GM19351 (cell line): ENCODE measurements around the gene SELENBP1.

ENCODE experiments used
- ATAC-seq: cut with Tn5 transposase; IDR thresholded peaks from one replicate; pipeline ENCODE4 v1.9.1; 2021; ENCODE audit warnings: mild to moderate bottlenecking, moderate library complexity; ENCODE audit not compliant: unreplicated experiment

The SELENBP1 gene

GRCh38 chr1:151346082-151346768 is 26.3 kb downstream of the SELENBP1 start:
- no peak for ATAC-seq

GRCh38 chr1:151344291-151344690 is 28.2 kb downstream of the SELENBP1 start:
- no peak for ATAC-seq

GRCh38 chr1:151343587-151343986 is 28.9 kb downstream of the SELENBP1 start:
- no peak for ATAC-seq

- no peak for ATAC-seq
Measured at GRCh38 chr1:151342569-151342968, 29.9 kb downstream of the SELENBP1 start.

- ATAC-seq = no peak
Measured at GRCh38 chr1:151342021-151342420, 30.5 kb downstream of the SELENBP1 start.

- peak; percentile 57 for ATAC-seq
Measured at GRCh38 chr1:151340870-151341754, 31.4 kb downstream of the SELENBP1 start.

GRCh38 chr1:151336556-151336955 is 35.9 kb downstream of the SELENBP1 start:
- ATAC-seq = no peak

GRCh38 chr1:151334822-151335221 is 37.7 kb downstream of the SELENBP1 start:
- ATAC-seq = no peak

GRCh38 chr1:151327903-151328674 is 44.4 kb downstream of the SELENBP1 start:
- no peak for ATAC-seq

GRCh38 chr1:151327223-151327902 is 45.1 kb downstream of the SELENBP1 start, which contains the start of gene PI4KB:
PI4KB (minus strand) TSS chr1:151327416; CDS start chr1:151316481, 10,935 bp downstream.
- ATAC-seq = peak; percentile 79

- peak; percentile 66 for ATAC-seq
Measured at GRCh38 chr1:151326619-151327222, 45.8 kb downstream of the SELENBP1 start.

- no peak for ATAC-seq
Measured at GRCh38 chr1:151325646-151326429, 46.7 kb downstream of the SELENBP1 start.

- no peak for ATAC-seq
Measured at GRCh38 chr1:151325231-151325630, 47.3 kb downstream of the SELENBP1 start.

GRCh38 chr1:151324390-151324930 is 48.0 kb downstream of the SELENBP1 start:
- ATAC-seq = no peak

GRCh38 chr1:151318975-151319374 is 53.5 kb downstream of the SELENBP1 start:
- no peak for ATAC-seq

GRCh38 chr1:151315565-151316235 is 56.8 kb downstream of the SELENBP1 start:
- ATAC-seq = no peak
